A549 (cell line): ENCODE data around the gene NEDD9. TPM values are rescaled to one million over a fixed set of nuclear protein-coding genes. Genes with fewer than 3 reads are reported as not detected.

Source experiments
- ATAC-seq, 2 experiments: fragments of 200-7000 bp in 1 of 2; fragments of >200 bp in 1 of 2; cut with Nextera tagmentation in 1 of 2; cut with Tn5 transposase in 1 of 2; 3 replicates each; pipeline versions ENCODE4 v1.8.0 to v1.9.1; 2018 to 2020; ENCODE audit warnings: mild to moderate bottlenecking in 1 of 2, moderate library complexity in 1 of 2
- CTCF ChIA-PET: fragments of 300-600 bp; sonication (Branson Sonifier 250); formaldehyde crosslinking; extraction: SDS; loops from one replicate; lab custom pipeline; 2021; ENCODE audit warnings: antibody characterized with exemption, inconsistent platforms; lab: Yijun Ruan, JAX
- POLR2A ChIA-PET: fragments of 350-600 bp; formaldehyde crosslinking; extraction: SDS; loops from one replicate; lab custom pipeline; 2021; ENCODE audit warnings: antibody characterized with exemption, inconsistent platforms; lab: Yijun Ruan, JAX
- DNase-seq, 2 experiments: peaks; one replicate each; pipeline versions ENCODE4 v3.0.0 to v3.0.0-alpha.2; 2011 to 2016; ENCODE audit warnings: low read depth in 1 of 2, low spot score in 1 of 2
- FAIRE-seq: peaks from 2 replicates; lab custom pipeline; 2011; peaks lifted over from hg19 to GRCh38; lab: Jason Lieb, UNC
- H3K27ac ChIP-seq, 2 experiments: fragments of >200 bp; sonication (Bioruptor Twin); formaldehyde crosslinking; 3 replicates each; pipeline ENCODE4 v1.5.1; 2016 to 2017
- H3K4me1 ChIP-seq: fragments of >200 bp; sonication (Bioruptor Twin); formaldehyde crosslinking; 3 replicates; pipeline ENCODE4 v1.6.1; 2016
- H3K4me2 ChIP-seq: fragments of >200 bp; sonication (Bioruptor Twin); formaldehyde crosslinking; 3 replicates; pipeline ENCODE4 v1.6.1; 2016
- H3K4me3 ChIP-seq: fragments of >200 bp; sonication (Bioruptor Twin); formaldehyde crosslinking; 3 replicates; pipeline ENCODE4 v1.5.1; 2016
- H3K9me3 ChIP-seq: fragments of >200 bp; sonication (Bioruptor Twin); formaldehyde crosslinking; 3 replicates; pipeline ENCODE4 v1.6.1; 2016
- ATOH8 ChIP-seq: fragments of 250-450 bp; sonication (Bioruptor Pico); IDR thresholded peaks from 2 replicates; pipeline ENCODE4 v1.5.0; 2020; ENCODE audit warnings: low read depth, mild to moderate bottlenecking, moderate library complexity
- CEBPB ChIP-seq, 2 experiments: fragments of >200 bp in 1 of 2; sonication (Bioruptor Twin) in 1 of 2; formaldehyde crosslinking in 1 of 2; IDR thresholded peaks; 2 replicates each; pipeline ENCODE4 v1.6.1; 2012 to 2016
- EHMT2 ChIP-seq: fragments of 200-600 bp; sonication (generic); IDR thresholded peaks from 2 replicates; pipeline ENCODE4 v1.6.1; 2016; ENCODE audit warnings: antibody characterized with exemption, low read depth, mild to moderate bottlenecking, moderate library complexity
- ELK1 ChIP-seq: fragments of 150-350 bp; IDR thresholded peaks from 2 replicates; pipeline ENCODE4 v1.6.1; 2014; ENCODE audit warnings: low read depth, mild to moderate bottlenecking, low read length
- EP300 ChIP-seq, 2 experiments: fragments of >200 bp; sonication (Bioruptor Twin); formaldehyde crosslinking; IDR thresholded peaks; 2 replicates in 1 of 2; 3 replicates in 1 of 2; pipeline ENCODE4 v1.6.1; 2016 to 2017
- FOSB ChIP-seq: fragments of 250-450 bp; sonication (Bioruptor Pico); IDR thresholded peaks from 2 replicates; pipeline ENCODE4 v1.5.0; 2020; ENCODE audit warnings: mild to moderate bottlenecking, moderate library complexity
- FOSL2 ChIP-seq, 2 experiments: fragments of 450-650 bp in 1 of 2; fragments of >200 bp in 1 of 2; sonication (Bioruptor Twin) in 1 of 2; formaldehyde crosslinking; IDR thresholded peaks; 2 replicates each; pipeline versions ENCODE4 v1.5.0 to v1.6.1; 2016 to 2020; ENCODE audit warnings: mild to moderate bottlenecking in 1 of 2, moderate library complexity in 1 of 2
- GATA3 ChIP-seq: IDR thresholded peaks from 2 replicates; pipeline ENCODE4 v1.6.1; 2012; ENCODE audit warnings: borderline replicate concordance
- HDAC2 ChIP-seq: fragments of 200-600 bp; sonication (generic); IDR thresholded peaks from 2 replicates; pipeline ENCODE4 v1.6.1; 2016
- HES2 ChIP-seq: fragments of >200 bp; sonication (Bioruptor Twin); formaldehyde crosslinking; IDR thresholded peaks from 2 replicates; pipeline ENCODE4 v1.6.1; 2016
- HOXB13 ChIP-seq: fragments of 250-450 bp; sonication (Bioruptor Pico); IDR thresholded peaks from 2 replicates; pipeline ENCODE4 v1.5.0; 2020; ENCODE audit warnings: low read depth, mild to moderate bottlenecking, moderate library complexity
- HOXB5 ChIP-seq: fragments of 250-450 bp; sonication (Bioruptor Pico); IDR thresholded peaks from 2 replicates; pipeline ENCODE4 v1.5.0; 2020; ENCODE audit warnings: mild to moderate bottlenecking, moderate library complexity
- JUNB ChIP-seq: fragments of >200 bp; sonication (Bioruptor Twin); formaldehyde crosslinking; IDR thresholded peaks from 2 replicates; pipeline ENCODE4 v1.6.1; 2016
- MAFK ChIP-seq: fragments of 450-650 bp; IDR thresholded peaks from 2 replicates; pipeline ENCODE4 v1.6.1; 2014; ENCODE audit not compliant: partially characterized antibody
- MAX ChIP-seq: IDR thresholded peaks from 2 replicates; pipeline ENCODE4 v1.6.1; 2012
- MYC ChIP-seq: IDR thresholded peaks from 2 replicates; pipeline ENCODE4 v1.6.1; 2012; ENCODE audit warnings: mild to moderate bottlenecking, inconsistent platforms, low read length, improper control_type of control experiment, borderline replicate concordance
- NFE2L2 ChIP-seq: fragments of 150-350 bp; conservative IDR thresholded peaks from 2 replicates; pipeline ENCODE4 v1.6.1; 2014; ENCODE audit warnings: low read length
- NPAS2 ChIP-seq: fragments of 250-450 bp; sonication (Bioruptor Pico); IDR thresholded peaks from 2 replicates; pipeline ENCODE4 v1.8.0; 2022; ENCODE audit warnings: mild to moderate bottlenecking, moderate library complexity, borderline replicate concordance
- NR3C1 ChIP-seq: fragments of >200 bp; sonication (Bioruptor Twin); formaldehyde crosslinking; IDR thresholded peaks from 3 replicates; pipeline ENCODE4 v1.6.1; 2017
- PHF8 ChIP-seq: fragments of 200-600 bp; sonication (generic); IDR thresholded peaks from 2 replicates; pipeline ENCODE4 v1.6.1; 2016; ENCODE audit warnings: low read depth, mild to moderate bottlenecking, antibody characterized with exemption, moderate library complexity, borderline replicate concordance
- POLR2A ChIP-seq: IDR thresholded peaks from 2 replicates; pipeline ENCODE4 v1.6.1; 2012; ENCODE audit warnings: mild to moderate bottlenecking, low read length
- POLR2AphosphoS2 ChIP-seq: conservative IDR thresholded peaks from 2 replicates; pipeline ENCODE4 v1.6.1; 2012; ENCODE audit warnings: low read length, improper control_type of control experiment, inconsistent platforms
- RAD21 ChIP-seq, 2 experiments: fragments of >200 bp in 1 of 2; sonication (Bioruptor Twin) in 1 of 2; formaldehyde crosslinking in 1 of 2; IDR thresholded peaks in 1 of 2; conservative IDR thresholded peaks in 1 of 2; 2 replicates in 1 of 2; 3 replicates in 1 of 2; pipeline ENCODE4 v1.6.1; 2012 to 2018; ENCODE audit warnings: inconsistent platforms in 1 of 2
- RARB ChIP-seq: fragments of 250-450 bp; sonication (Bioruptor Pico); IDR thresholded peaks from 2 replicates; pipeline ENCODE4 v1.8.0; 2021; ENCODE audit warnings: mild to moderate bottlenecking, moderate library complexity
- RNF2 ChIP-seq: fragments of 200-600 bp; sonication (generic); IDR thresholded peaks from 2 replicates; pipeline ENCODE4 v1.6.1; 2016; ENCODE audit warnings: low read depth, mild to moderate bottlenecking, antibody characterized with exemption, moderate library complexity, borderline replicate concordance
- SMC3 ChIP-seq: fragments of >200 bp; sonication (Bioruptor Twin); formaldehyde crosslinking; IDR thresholded peaks from 3 replicates; pipeline ENCODE4 v1.6.1; 2018; ENCODE audit warnings: inconsistent platforms
- ZFP36 ChIP-seq: fragments of 450-650 bp; IDR thresholded peaks from 2 replicates; pipeline ENCODE4 v1.6.1; 2014; ENCODE audit warnings: borderline replicate concordance; ENCODE audit not compliant: partially characterized antibody
- ZSCAN20 ChIP-seq: fragments of 250-450 bp; sonication (Bioruptor Pico); IDR thresholded peaks from 2 replicates; pipeline ENCODE4 v1.8.0; 2022; ENCODE audit warnings: mild to moderate bottlenecking, moderate library complexity
- WGBS: methylation state at CpG from one replicate; pipeline ENCODE4 v1.1.6; 2017; ENCODE audit errors: missing lambda C conversion rate; 5-methylcytosine and 5-hydroxymethylcytosine counted together
- polyA plus RNA-seq, 4 experiments: library from polyadenylated mRNA; depleted of rRNA in 3 of 4; stranded (reverse); fragments of >200 nt; fragmentation: RNase III in 1 of 4; extraction: RNeasy Plus Mini Kit Qiagen cat#74134 plus additional on column Dnase treatment in 1 of 4; gene quantifications; 2 replicates in 3 of 4; 3 replicates in 1 of 4; pipeline ENCODE4 v1.2.3, GENCODE V29; 2011 to 2017

Gene NEDD9
- polyA plus RNA-seq, 2 of the 4 experiments (the other 2 are of a cell fraction), result 46.7 to 79.6 TPM

- FAIRE-seq, result no peak
- TF ChIP-seq POLR2AphosphoS2, result 0 out of 2 replicates have a peak, but pooled peaks have one; percentile 67
- no peak for TF ChIP-seq NFE2L2
- TF ChIP-seq, all 56 proteins: peak for 1
- WGBS, result 81% methylated on average over 16 of the region's 16 CpGs
- H3K4me3 ChIP-seq, result no peak overlapping the region
- CTCF ChIA-PET, result interaction anchor here (13.0 kb wide), 1 partner anchor 283 kb away, joined by 66 read pairs; no protein-coding TSS in a partner anchor
- ATAC-seq (no peak), DNase-seq (peak in 1 of 2 experiments; percentile 14)
- H3K4me1 ChIP-seq, result peaks cover 100% of the 10 kb centered on the region
- H3K9me3 ChIP-seq, result no peaks in the 10 kb centered on the region
- POLR2A ChIA-PET, result no interaction called here
- peak overlapping the region; percentile 92 for H3K4me2 ChIP-seq
- peak overlapping the region; percentile 93 to 94 for H3K27ac ChIP-seq
Observed at GRCh38 chr6:11214084-11214833, 18.2 kb downstream of the NEDD9 start.

GRCh38 chr6:11213422-11214021 is 18.9 kb downstream of the NEDD9 start:
- CTCF ChIA-PET, result interaction anchor here (13.0 kb wide), 1 partner anchor 283 kb away, joined by 66 read pairs; no protein-coding TSS in a partner anchor
- DNase-seq, result peak in 1 of 2 experiments; percentile 33
- WGBS, result 90% methylated on average over 11 of the region's 12 CpGs
- Histone ChIP-seq H3K27ac (peak overlapping the region; percentile 93 to 94), H3K4me1 (peaks cover 100% of the 10 kb centered on the region)
- POLR2A ChIA-PET, result interaction anchor here (0.8 to 1.1 kb wide), 3 partner anchors 9 to 20 kb away, joined by 3 to 4 read pairs (median 3); no protein-coding TSS in a partner anchor
- FAIRE-seq, result no peak
- TF ChIP-seq FOSL2 (IDR thresholded peaks at IDR 0.05) (no peak), FOSL2 (CRISPR knock-in tag; IDR thresholded peaks at IDR 0.05) (no peak), JUNB (no peak), RNF2 (no peak), HDAC2 (no peak), HOXB13 (CRISPR knock-in tag) (no peak), NPAS2 (CRISPR knock-in tag) (no peak), HES2 (no peak), NR3C1 (no peak), POLR2A (no peak), HOXB5 (CRISPR knock-in tag) (no peak), PHF8 (no peak), ZFP36 (no peak), MAFK (no peak), MYC (no peak), ZSCAN20 (no peak), ATOH8 (CRISPR knock-in tag) (no peak), NFE2L2 (no peak)
- TF ChIP-seq, all 56 proteins: peak for 0
- peak; percentile 1; a peak in 2 of 6 replicates for ATAC-seq
- Histone ChIP-seq H3K9me3 (no peaks in the 10 kb centered on the region), H3K4me2 (peak overlapping the region; percentile 92), H3K4me3 (0 out of 3 replicates have a peak overlapping the region, but pooled peaks have one; percentile 10)

GRCh38 chr6:11212664-11213063 is 19.8 kb downstream of the NEDD9 start:
- Histone ChIP-seq H3K4me3 (0 out of 3 replicates have a peak overlapping the region, but pooled peaks have one; percentile 10), H3K27ac (peak overlapping the region; percentile 93 to 94), H3K4me2 (peak overlapping the region; percentile 92), H3K9me3 (no peaks in the 10 kb centered on the region), H3K4me1 (peaks cover 100% of the 10 kb centered on the region)
- POLR2A ChIA-PET, result interaction anchor here (0.8 to 1.1 kb wide), 3 partner anchors 10 to 19 kb away, joined by 3 to 4 read pairs (median 3); no protein-coding TSS in a partner anchor
- CTCF ChIA-PET, result interaction anchor here (13.0 kb wide), 1 partner anchor 284 kb away, joined by 66 read pairs; no protein-coding TSS in a partner anchor
- ATAC-seq (peak in 1 of 2 experiments; percentile 12; a peak in 3 of 6 replicates), DNase-seq (peak in 1 of 2 experiments; percentile 70), FAIRE-seq (no peak)
- 5% methylated on average over 4 of the region's 4 CpGs for WGBS
- TF ChIP-seq ZFP36, result no peak
- TF ChIP-seq SMC3, result no peak
- TF ChIP-seq FOSB (CRISPR knock-in tag), result no peak
- no peak for TF ChIP-seq EHMT2
- no peak for TF ChIP-seq POLR2A
- no peak for TF ChIP-seq NR3C1
- peak in 1 of 2 experiments; percentile 26; a peak in 2 of 5 replicates for TF ChIP-seq EP300 (IDR thresholded peaks at IDR 0.05)
- TF ChIP-seq MAX, result no peak
- TF ChIP-seq HES2, result no peak
- TF ChIP-seq ZSCAN20, result no peak
- peak; percentile 31; the same call in 1 of the 2 replicates for TF ChIP-seq GATA3
- TF ChIP-seq HOXB5 (CRISPR knock-in tag), result no peak
- no peak for TF ChIP-seq ELK1
- peak; percentile 58 to 87 for TF ChIP-seq CEBPB (IDR thresholded peaks at IDR 0.05)
- no peak for TF ChIP-seq HDAC2
- 0 out of 5 replicates have a peak, but pooled peaks of 1 of the 2 experiments have one; percentile 15 for TF ChIP-seq RAD21 (conservative IDR thresholded peaks at IDR 0.05 in 1 of 2, IDR thresholded peaks at IDR 0.05 in 1 of 2)
- TF ChIP-seq RARB (CRISPR knock-in tag), result no peak
- TF ChIP-seq FOSL2 (IDR thresholded peaks at IDR 0.05), result no peak
- peak; percentile 24; the same call in 1 of the 2 replicates for TF ChIP-seq FOSL2 (CRISPR knock-in tag; IDR thresholded peaks at IDR 0.05)
